DND-41 (cell line): ENCODE data around the gene TDRD6.

Experiments used
- EZH2 ChIP-seq: IDR thresholded peaks from 3 replicates; pipeline ENCODE4 v1.6.1; 2012; ENCODE audit warnings: borderline replicate concordance, low read depth, mild to moderate bottlenecking, moderate library complexity, low read length, inconsistent platforms; ENCODE audit not compliant: severe bottlenecking
- TF ChIP-seq, protein P1 (sequence below): IDR thresholded peaks from 2 replicates; pipeline ENCODE4 v1.5.1; 2012; ENCODE audit warnings: borderline replicate concordance, low read length, moderate library complexity, mild to moderate bottlenecking; ENCODE audit not compliant: poor library complexity, severe bottlenecking; ENCODE audit errors: extremely low read depth

DNA sequence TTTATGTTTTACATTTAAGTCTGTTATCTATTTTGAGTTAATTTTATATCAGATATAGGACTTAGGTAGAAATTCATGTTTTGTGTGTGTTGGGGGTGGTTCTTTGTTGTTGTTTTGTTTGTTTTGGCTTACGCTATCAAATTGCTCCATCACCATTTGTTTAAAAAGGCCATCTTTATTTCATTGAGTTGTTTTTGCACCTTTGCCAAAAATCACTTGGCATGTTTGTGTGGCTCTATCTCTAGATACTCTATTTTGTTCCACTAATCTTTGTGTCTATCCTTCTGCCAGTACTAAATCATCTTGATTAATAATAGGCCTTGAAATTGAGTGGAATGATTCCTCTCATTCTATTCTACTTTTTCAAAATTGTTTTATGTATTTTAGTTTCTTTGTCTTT lies 42.4 kb upstream of the TDRD6 start:
- TF ChIP-seq, protein P1, sequence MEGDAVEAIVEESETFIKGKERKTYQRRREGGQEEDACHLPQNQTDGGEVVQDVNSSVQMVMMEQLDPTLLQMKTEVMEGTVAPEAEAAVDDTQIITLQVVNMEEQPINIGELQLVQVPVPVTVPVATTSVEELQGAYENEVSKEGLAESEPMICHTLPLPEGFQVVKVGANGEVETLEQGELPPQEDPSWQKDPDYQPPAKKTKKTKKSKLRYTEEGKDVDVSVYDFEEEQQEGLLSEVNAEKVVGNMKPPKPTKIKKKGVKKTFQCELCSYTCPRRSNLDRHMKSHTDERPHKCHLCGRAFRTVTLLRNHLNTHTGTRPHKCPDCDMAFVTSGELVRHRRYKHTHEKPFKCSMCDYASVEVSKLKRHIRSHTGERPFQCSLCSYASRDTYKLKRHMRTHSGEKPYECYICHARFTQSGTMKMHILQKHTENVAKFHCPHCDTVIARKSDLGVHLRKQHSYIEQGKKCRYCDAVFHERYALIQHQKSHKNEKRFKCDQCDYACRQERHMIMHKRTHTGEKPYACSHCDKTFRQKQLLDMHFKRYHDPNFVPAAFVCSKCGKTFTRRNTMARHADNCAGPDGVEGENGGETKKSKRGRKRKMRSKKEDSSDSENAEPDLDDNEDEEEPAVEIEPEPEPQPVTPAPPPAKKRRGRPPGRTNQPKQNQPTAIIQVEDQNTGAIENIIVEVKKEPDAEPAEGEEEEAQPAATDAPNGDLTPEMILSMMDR: no peak
- TF ChIP-seq EZH2: no peak
